Ureter (tissue), 1 donor: Measurements from ENCODE around the gene MARVELD2. TPM values are rescaled to one million over a fixed set of nuclear protein-coding genes. Genes with fewer than 3 reads are reported as not detected.

Source experiments
- DNase-seq: peaks from one replicate; pipeline ENCODE4 v3.0.0-alpha.2; 2020; ENCODE audit warnings: low spot score
- total RNA-seq: library from RNA; stranded (reverse); gene quantifications from one replicate; pipeline ENCODE4 v1.2.4, GENCODE V29; 2023
- donor health status: DM: yes; HTN: yes; CAD: no.

The MARVELD2 gene
- total RNA-seq, 1 donor from 2014 or later = 32.4 TPM

GRCh38 chr5:69492923-69493395 is 78.0 kb downstream of the MARVELD2 start:
- DNase-seq = peak; percentile 45

- peak; percentile 49 for DNase-seq
Measured at GRCh38 chr5:69493396-69494133, 78.6 kb downstream of the MARVELD2 start.

Other genes starting within 250 kb of the MARVELD2 start
- 5.3 TPM for gene CCNB1, start 248.0 kb upstream of the MARVELD2 start, total RNA-seq
- 4.5 TPM for gene CENPH, start 225.5 kb upstream of the MARVELD2 start, total RNA-seq
- 16.2 TPM for gene CDK7, start 180.2 kb upstream of the MARVELD2 start, total RNA-seq
- gene CCDC125, start 82.3 kb upstream of the MARVELD2 start, total RNA-seq = 23.0 TPM
- gene AK6, start 45.6 kb upstream of the MARVELD2 start, total RNA-seq = 29.1 TPM
- gene TAF9, start 45.6 kb upstream of the MARVELD2 start, total RNA-seq = 49.8 TPM
- gene RAD17, start 45.3 kb upstream of the MARVELD2 start, total RNA-seq = 23.1 TPM
- gene OCLN, start 77.7 kb downstream of the MARVELD2 start, total RNA-seq = 52.8 TPM
- gene GTF2H2C, start 145.1 kb downstream of the MARVELD2 start, total RNA-seq = 39.3 TPM